ENCODE data around the gene DGKB. TPM values are rescaled to one million over a fixed set of nuclear protein-coding genes. Genes with fewer than 3 reads are reported as not detected.
A peak's percentile ranks its signal among the peaks of the same experiment; 100 is the strongest.

Gene DGKB
- polyA plus RNA-seq, 1 of the 3 experiments (the other 2 are of a cell fraction) = 2.1 TPM

- TF ChIP-seq ZBTB33 (IDR thresholded peaks at IDR 0.05; ENCODE audit: borderline replicate concordance, low read depth) (no peak), GABPA (IDR thresholded peaks at IDR 0.05; ENCODE audit: low read depth) (no peak), TEAD4 (IDR thresholded peaks at IDR 0.05; ENCODE audit: borderline replicate concordance, insufficient read depth) (no peak), RXRA (IDR thresholded peaks at IDR 0.05; ENCODE audit: borderline replicate concordance, low read depth) (no peak), SIN3A (IDR thresholded peaks at IDR 0.05; ENCODE audit: borderline replicate concordance, low read depth, low read length) (no peak), GATA2 (CRISPR knock-in tag; IDR thresholded peaks at IDR 0.05) (no peak), USF1 (IDR thresholded peaks at IDR 0.05; ENCODE audit: borderline replicate concordance, low read depth) (no peak), SMC3 (IDR thresholded peaks at IDR 0.05; ENCODE audit: low read depth, low read length) (no peak), YY1 (IDR thresholded peaks at IDR 0.05; ENCODE audit: low read depth) (no peak)
These were observed 48.1 kb downstream of the DGKB start (continued) for GRCh38 chr7:14854471-14854870.

- Histone ChIP-seq H3K4me2 (no peak overlapping the region), H3K27ac (ENCODE audit: low read depth in 2 of 2, low read length in 1 of 2) (no peak overlapping the region), H3K4me1 (ENCODE audit: control insufficient read depth in 1 of 2, insufficient read depth in 2 of 2, low read depth in 1 of 2, low read length in 1 of 2) (peaks cover 0 to 6% of the 10 kb centered on the region in 2 experiments; a peak in 1 of 4 replicates), H3K9ac (no peak overlapping the region), H3K36me3 (replicated peaks in 1 of 2; ENCODE audit: control insufficient read depth in 1 of 2, insufficient read depth in 2 of 2, low read length in 1 of 2) (no peaks in the 10 kb centered on the region), H3K9me2 (no peaks in the 10 kb centered on the region), H3K79me2 (ENCODE audit: insufficient read depth) (no peaks in the 10 kb centered on the region; the same call in 1 of the 2 replicates), H3K27me3 (ENCODE audit: insufficient read depth) (no peaks in the 10 kb centered on the region), H4K20me1 (ENCODE audit: insufficient read depth) (no peaks in the 10 kb centered on the region), H2AFZ (ENCODE audit: low read depth) (no peak overlapping the region; the same call in 1 of the 2 replicates), H3K4me3 (ENCODE audit: low read depth in 2 of 2, low read length in 1 of 2) (no peak overlapping the region), H3F3A (replicated peaks; ENCODE audit: insufficient read depth) (peaks cover 4% of the 10 kb centered on the region), H3K9me3 (no peaks in the 10 kb centered on the region)
- TF ChIP-seq RAD21 (IDR thresholded peaks at IDR 0.05; ENCODE audit: low read length) (no peak), FOSL2 (IDR thresholded peaks at IDR 0.05; ENCODE audit: borderline replicate concordance, low read depth) (no peak), TEAD4 (IDR thresholded peaks at IDR 0.05; ENCODE audit: borderline replicate concordance, insufficient read depth) (no peak), ELF1 (IDR thresholded peaks at IDR 0.05) (no peak), NFIC (IDR thresholded peaks at IDR 0.05; ENCODE audit: borderline replicate concordance) (peak; percentile 48; the same call in 1 of the 2 replicates), MEF2A (IDR thresholded peaks at IDR 0.05; ENCODE audit: borderline replicate concordance, low read depth) (no peak)
- WGBS (ENCODE audit: low lambda C conversion rate) = 80% methylated on average over 1 of the region's 1 CpG
- CTCF ChIA-PET = interaction anchor here (0.6 to 1.2 kb wide), 2 partner anchors 10 to 353 kb away, joined by 3 read pairs; no protein-coding TSS in a partner anchor
- DNase-seq = no peak
- POLR2A ChIA-PET = no interaction called here
These were observed 50.9 kb downstream of the DGKB start for GRCh38 chr7:14851610-14852009.

- ChIA-PET POLR2A (no interaction called here), CTCF (no interaction called here)
- no peaks in the 10 kb centered on the region for H3K9me3 ChIP-seq
- DNase-seq = no peak
- H3K4me2 ChIP-seq = no peak overlapping the region
- no peaks in the 10 kb centered on the region for H3K27me3 ChIP-seq (ENCODE audit: insufficient read depth)
- H2AFZ ChIP-seq (ENCODE audit: low read depth) = no peak overlapping the region; the same call in 1 of the 2 replicates
- H3K79me2 ChIP-seq (ENCODE audit: insufficient read depth) = no peaks in the 10 kb centered on the region; the same call in 1 of the 2 replicates
- H3K9me2 ChIP-seq = no peaks in the 10 kb centered on the region
- no peak overlapping the region for H3K4me3 ChIP-seq (ENCODE audit: low read depth in 2 of 2, low read length in 1 of 2)
- WGBS (ENCODE audit: low lambda C conversion rate) = 82% methylated on average over 2 of the region's 2 CpGs
- H3K9ac ChIP-seq = no peak overlapping the region
- H4K20me1 ChIP-seq (ENCODE audit: insufficient read depth) = no peaks in the 10 kb centered on the region
- H3K27ac ChIP-seq (ENCODE audit: low read depth in 2 of 2, low read length in 1 of 2) = peak overlapping the region in 1 of 2 experiments; percentile 18; a peak in 1 of 4 replicates
- H3F3A ChIP-seq (replicated peaks; ENCODE audit: insufficient read depth) = peaks cover 4% of the 10 kb centered on the region
- peaks cover 0 to 6% of the 10 kb centered on the region in 2 experiments; a peak in 1 of 4 replicates for H3K4me1 ChIP-seq (ENCODE audit: control insufficient read depth in 1 of 2, insufficient read depth in 2 of 2, low read depth in 1 of 2, low read length in 1 of 2)
- H3K36me3 ChIP-seq (replicated peaks in 1 of 2; ENCODE audit: control insufficient read depth in 1 of 2, insufficient read depth in 2 of 2, low read length in 1 of 2) = no peaks in the 10 kb centered on the region
- TF ChIP-seq IRF3 (IDR thresholded peaks at IDR 0.05; ENCODE audit: low read depth, low read length) (no peak), JUND (IDR thresholded peaks at IDR 0.05) (peak; percentile 52), MEF2A (IDR thresholded peaks at IDR 0.05; ENCODE audit: borderline replicate concordance, low read depth) (no peak), PBX3 (IDR thresholded peaks at IDR 0.05) (no peak), FOSL2 (IDR thresholded peaks at IDR 0.05; ENCODE audit: borderline replicate concordance, low read depth) (peak; percentile 45; the same call in 1 of the 2 replicates), POLR2AphosphoS5 (IDR thresholded peaks at IDR 0.05; ENCODE audit: low read depth, low read length) (no peak), RFX5 (IDR thresholded peaks at IDR 0.05; ENCODE audit: low read length) (no peak), GATA2 (CRISPR knock-in tag; IDR thresholded peaks at IDR 0.05) (no peak), RCOR1 (IDR thresholded peaks at IDR 0.05; ENCODE audit: low read length) (no peak), FOXJ3 (CRISPR knock-in tag; IDR thresholded peaks at IDR 0.05) (no peak)
These were observed 52.5 kb downstream of the DGKB start for GRCh38 chr7:14850039-14850438.

All from SK-N-SH (cell line).